ENCODE measurements around the gene TRIM31.

DNA sequence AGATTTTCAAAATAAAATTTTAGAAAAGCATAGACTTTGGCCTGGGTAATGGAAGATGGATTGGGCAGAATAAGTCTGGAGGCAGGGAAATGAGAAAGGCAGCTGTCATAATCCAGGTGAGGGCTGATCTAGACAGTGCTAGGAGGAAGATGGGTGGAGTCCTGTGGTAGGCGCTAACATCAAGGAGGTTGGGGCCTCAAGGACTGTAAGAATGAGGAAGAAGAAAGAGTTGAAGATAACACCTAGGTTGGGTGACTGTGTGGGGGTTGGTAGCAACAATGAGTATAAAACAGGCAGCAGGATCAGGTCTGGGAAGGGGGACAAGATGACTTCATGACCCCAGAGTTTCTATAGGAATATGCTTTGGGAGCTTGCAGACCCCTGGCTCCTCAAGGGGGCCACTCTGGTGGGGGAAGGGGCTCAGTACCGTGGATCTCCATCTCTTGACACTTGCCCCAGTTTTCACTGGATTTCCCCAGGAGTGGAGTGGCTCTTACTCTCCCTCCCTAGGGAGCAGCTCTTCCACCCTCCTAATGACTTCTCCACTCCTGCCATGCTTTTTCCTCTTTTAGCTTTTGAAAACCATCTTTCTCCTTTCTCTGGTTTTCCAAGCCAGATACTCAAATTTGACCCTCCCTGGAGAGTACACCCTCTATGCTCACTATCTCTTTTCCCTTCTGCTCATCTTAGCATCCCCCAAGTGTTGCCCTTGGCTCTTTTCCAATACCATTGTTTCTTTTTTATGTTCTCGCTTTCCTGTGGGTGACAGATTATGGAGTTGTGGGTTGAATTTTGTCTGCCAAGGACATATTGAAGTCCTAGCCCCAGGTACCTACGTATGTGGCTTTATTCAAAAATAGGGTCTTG, 14.8 kb downstream of the TRIM31 start:
- TF ChIP-seq, protein P1, sequence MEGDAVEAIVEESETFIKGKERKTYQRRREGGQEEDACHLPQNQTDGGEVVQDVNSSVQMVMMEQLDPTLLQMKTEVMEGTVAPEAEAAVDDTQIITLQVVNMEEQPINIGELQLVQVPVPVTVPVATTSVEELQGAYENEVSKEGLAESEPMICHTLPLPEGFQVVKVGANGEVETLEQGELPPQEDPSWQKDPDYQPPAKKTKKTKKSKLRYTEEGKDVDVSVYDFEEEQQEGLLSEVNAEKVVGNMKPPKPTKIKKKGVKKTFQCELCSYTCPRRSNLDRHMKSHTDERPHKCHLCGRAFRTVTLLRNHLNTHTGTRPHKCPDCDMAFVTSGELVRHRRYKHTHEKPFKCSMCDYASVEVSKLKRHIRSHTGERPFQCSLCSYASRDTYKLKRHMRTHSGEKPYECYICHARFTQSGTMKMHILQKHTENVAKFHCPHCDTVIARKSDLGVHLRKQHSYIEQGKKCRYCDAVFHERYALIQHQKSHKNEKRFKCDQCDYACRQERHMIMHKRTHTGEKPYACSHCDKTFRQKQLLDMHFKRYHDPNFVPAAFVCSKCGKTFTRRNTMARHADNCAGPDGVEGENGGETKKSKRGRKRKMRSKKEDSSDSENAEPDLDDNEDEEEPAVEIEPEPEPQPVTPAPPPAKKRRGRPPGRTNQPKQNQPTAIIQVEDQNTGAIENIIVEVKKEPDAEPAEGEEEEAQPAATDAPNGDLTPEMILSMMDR (conservative IDR thresholded peaks at IDR 0.05): no peak
- TF ChIP-seq ZFX (IDR thresholded peaks at IDR 0.05): no peak

Data from C4-2B (cell line).